Hematopoietic multipotent progenitor cell (in vitro differentiated cells): ENCODE data around the gene SCLT1. TPM values are rescaled to one million over a fixed set of nuclear protein-coding genes. Genes with fewer than 3 reads are reported as not detected.
"Not testable (repeated sequence)": the region's sequence is repeated elsewhere in the genome, so short reads cannot be mapped to it uniquely, and the experiment has no call there.

Source experiments
- DNase-seq, 3 donors: peaks; one replicate each; pipeline ENCODE4 v3.0.0-alpha.2; 2011 to 2015; ENCODE audit warnings: low read depth in 2 of 3, low spot score in 2 of 3
- total RNA-seq: library from RNA; depleted of rRNA; stranded (reverse); fragments of >200 nt; gene quantifications from one replicate; pipeline ENCODE4 v1.2.3, GENCODE V29; 2012

The SCLT1 gene
- total RNA-seq, 1 donor = 8.6 TPM

- no peak for DNase-seq
These were observed 13.2 kb downstream of the SCLT1 start for GRCh38 chr4:129080129-129080528.

- no peak for DNase-seq
These were observed 16.0 kb downstream of the SCLT1 start for GRCh38 chr4:129077326-129077725.

- not testable (repeated sequence) for DNase-seq
These were observed 23.8 kb downstream of the SCLT1 start for GRCh38 chr4:129069537-129069936.

GRCh38 chr4:129064717-129065116 is 28.6 kb downstream of the SCLT1 start:
- DNase-seq = no peak

- no peak for DNase-seq
These were observed 29.7 kb downstream of the SCLT1 start for GRCh38 chr4:129063640-129064039.

- DNase-seq = no peak
These were observed 30.8 kb downstream of the SCLT1 start for GRCh38 chr4:129062580-129062979.

GRCh38 chr4:129059028-129059427 is 34.3 kb downstream of the SCLT1 start:
- DNase-seq = no peak

- DNase-seq = no peak
These were observed 47.0 kb downstream of the SCLT1 start for GRCh38 chr4:129046055-129046959.

- DNase-seq = peak in 1 of 3 donors; percentile 3
These were observed 49.8 kb downstream of the SCLT1 start for GRCh38 chr4:129043523-129043922.

GRCh38 chr4:129040471-129040870 is 52.9 kb downstream of the SCLT1 start:
- DNase-seq = no peak

- DNase-seq = no peak
These were observed 56.2 kb downstream of the SCLT1 start for GRCh38 chr4:129037093-129037492.

- no peak for DNase-seq
These were observed 78.5 kb downstream of the SCLT1 start for GRCh38 chr4:129014566-129015509.

GRCh38 chr4:129008096-129008495 is 85.2 kb downstream of the SCLT1 start:
- DNase-seq = no peak

- DNase-seq = no peak
These were observed 106.4 kb downstream of the SCLT1 start for GRCh38 chr4:128986908-128987307.

GRCh38 chr4:128986019-128986418 is 107.3 kb downstream of the SCLT1 start:
- DNase-seq = no peak

- no peak for DNase-seq
These were observed 109.4 kb downstream of the SCLT1 start for GRCh38 chr4:128983771-128984485.

- no peak for DNase-seq
These were observed 112.0 kb downstream of the SCLT1 start for GRCh38 chr4:128981377-128981776.

- no peak for DNase-seq
These were observed 112.5 kb downstream of the SCLT1 start for GRCh38 chr4:128980816-128981326.

- DNase-seq = no peak
These were observed 113.4 kb downstream of the SCLT1 start for GRCh38 chr4:128979934-128980333.

GRCh38 chr4:128978985-128979384 is 114.4 kb downstream of the SCLT1 start:
- no peak for DNase-seq
